Sigmoid colon (tissue), 4 donors: ENCODE measurements around the gene SKOR1.

ENCODE experiments used
- EP300 ChIP-seq, 4 donors: sonication (generic); formaldehyde crosslinking; IDR thresholded peaks; one replicate each; pipeline ENCODE4 v1.6.1; 2017; ENCODE audit warnings: antibody characterized with exemption in 4 of 4
- POLR2A ChIP-seq, 2 donors: fragments of 450-650 bp; IDR thresholded peaks; one replicate each; pipeline ENCODE4 v1.6.1; 2016; ENCODE audit warnings: antibody characterized with exemption in 2 of 2, mild to moderate bottlenecking in 2 of 2, moderate library complexity in 2 of 2
- POLR2AphosphoS5 ChIP-seq, 4 donors: sonication (generic); formaldehyde crosslinking; IDR thresholded peaks; one replicate each; pipeline ENCODE4 v1.6.1; 2017; ENCODE audit warnings: antibody characterized with exemption in 4 of 4
- TF ChIP-seq, protein P1 (sequence below), 4 experiments: fragments of 450-650 bp in 3 of 4; fragments of 200-600 bp in 1 of 4; IDR thresholded peaks; one replicate each; pipeline ENCODE4 v1.5.1; 2016 to 2019; ENCODE audit warnings: antibody characterized with exemption in 4 of 4, mild to moderate bottlenecking in 3 of 4, moderate library complexity in 2 of 4

GRCh38 chr15:67777773-67778172 lies 47.5 kb upstream of the SKOR1 start:
- TF ChIP-seq, protein P1, sequence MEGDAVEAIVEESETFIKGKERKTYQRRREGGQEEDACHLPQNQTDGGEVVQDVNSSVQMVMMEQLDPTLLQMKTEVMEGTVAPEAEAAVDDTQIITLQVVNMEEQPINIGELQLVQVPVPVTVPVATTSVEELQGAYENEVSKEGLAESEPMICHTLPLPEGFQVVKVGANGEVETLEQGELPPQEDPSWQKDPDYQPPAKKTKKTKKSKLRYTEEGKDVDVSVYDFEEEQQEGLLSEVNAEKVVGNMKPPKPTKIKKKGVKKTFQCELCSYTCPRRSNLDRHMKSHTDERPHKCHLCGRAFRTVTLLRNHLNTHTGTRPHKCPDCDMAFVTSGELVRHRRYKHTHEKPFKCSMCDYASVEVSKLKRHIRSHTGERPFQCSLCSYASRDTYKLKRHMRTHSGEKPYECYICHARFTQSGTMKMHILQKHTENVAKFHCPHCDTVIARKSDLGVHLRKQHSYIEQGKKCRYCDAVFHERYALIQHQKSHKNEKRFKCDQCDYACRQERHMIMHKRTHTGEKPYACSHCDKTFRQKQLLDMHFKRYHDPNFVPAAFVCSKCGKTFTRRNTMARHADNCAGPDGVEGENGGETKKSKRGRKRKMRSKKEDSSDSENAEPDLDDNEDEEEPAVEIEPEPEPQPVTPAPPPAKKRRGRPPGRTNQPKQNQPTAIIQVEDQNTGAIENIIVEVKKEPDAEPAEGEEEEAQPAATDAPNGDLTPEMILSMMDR (IDR thresholded peaks at IDR 0.05) = no peak
- no peak for TF ChIP-seq POLR2A (IDR thresholded peaks at IDR 0.05)
- TF ChIP-seq POLR2AphosphoS5 (IDR thresholded peaks at IDR 0.05) = no peak
- TF ChIP-seq EP300 (IDR thresholded peaks at IDR 0.05) = no peak
